ENCODE results near the gene TBC1D22A.

- TF ChIP-seq CTCF (IDR thresholded peaks at IDR 0.05) (no peak), POLR2A (IDR thresholded peaks at IDR 0.05) (no peak), POLR2AphosphoS5 (IDR thresholded peaks at IDR 0.05) (no peak)
Observed at GRCh38 chr22:46971764-46972125, 209.3 kb downstream of the TBC1D22A start.
